Thyroid gland (tissue), 4 donors: ENCODE data around the gene SRRM5. TPM values are rescaled to one million over a fixed set of nuclear protein-coding genes. Genes with fewer than 3 reads are reported as not detected.

Experiments used
- DNase-seq, 2 donors: peaks; one replicate each; pipeline ENCODE4 v3.0.0-alpha.2; 2019
- H3K27ac ChIP-seq, 3 donors: fragments of 200-600 bp; sonication (generic); 1 replicate in 2 of 3; 2 replicates in 1 of 3; pipeline ENCODE4 v1.5.1; 2016 to 2019; ENCODE audit warnings: mild to moderate bottlenecking in 1 of 3, moderate library complexity in 1 of 3
- H3K27me3 ChIP-seq: fragments of 200-600 bp; sonication (generic); one replicate; pipeline ENCODE4 v1.5.1; 2019
- H3K36me3 ChIP-seq, 2 donors: fragments of 200-600 bp; sonication (generic); one replicate each; pipeline ENCODE4 v1.5.1; 2016 to 2019
- H3K4me1 ChIP-seq, 2 donors: fragments of 200-600 bp; sonication (generic); one replicate each; pipeline ENCODE4 v1.5.1; 2017 to 2019
- H3K4me3 ChIP-seq, 3 donors: fragments of 200-600 bp; sonication (generic); replicated peaks in 1 of 3; 1 replicate in 2 of 3; 2 replicates in 1 of 3; pipeline ENCODE4 v1.5.1; 2016; ENCODE audit warnings: mild to moderate bottlenecking in 1 of 3
- H3K9me3 ChIP-seq: fragments of 200-600 bp; sonication (generic); one replicate; pipeline ENCODE4 v1.5.1; 2017
- POLR2A ChIP-seq, 2 donors: fragments of 450-650 bp; IDR thresholded peaks; one replicate each; pipeline ENCODE4 v1.6.1; 2017; ENCODE audit warnings: antibody characterized with exemption in 2 of 2, mild to moderate bottlenecking in 2 of 2, moderate library complexity in 1 of 2
- WGBS, 2 donors: methylation state at CpG; one replicate each; pipeline ENCODE4 v1.1.5; 2017; 5-methylcytosine and 5-hydroxymethylcytosine counted together
- intact Hi-C: fragments of 100-400 bp; cut with DNase I; formaldehyde crosslinking; loops from one replicate; pipeline ENCODE4 v1.15.1; 2023
- total RNA-seq, 4 donors: library from RNA; depleted of rRNA; stranded (reverse); fragments of >200 nt; gene quantifications; one replicate each; pipeline ENCODE4 v1.2.3, GENCODE V29; 2016
- TF ChIP-seq, protein P1 (sequence below), 6 experiments: fragments of 200-600 bp in 3 of 6; fragments of 450-650 bp in 3 of 6; sonication (generic) in 3 of 6; IDR thresholded peaks; one replicate each; pipeline ENCODE4 v1.5.1; 2016 to 2019; ENCODE audit warnings: antibody characterized with exemption in 6 of 6, mild to moderate bottlenecking in 2 of 6, inconsistent platforms in 1 of 6, moderate library complexity in 1 of 6

Gene SRRM5
- total RNA-seq, 4 donors from 2014 or later: 0.27 to 1.5 (median 0.59) TPM; not detected in 1

DNA sequence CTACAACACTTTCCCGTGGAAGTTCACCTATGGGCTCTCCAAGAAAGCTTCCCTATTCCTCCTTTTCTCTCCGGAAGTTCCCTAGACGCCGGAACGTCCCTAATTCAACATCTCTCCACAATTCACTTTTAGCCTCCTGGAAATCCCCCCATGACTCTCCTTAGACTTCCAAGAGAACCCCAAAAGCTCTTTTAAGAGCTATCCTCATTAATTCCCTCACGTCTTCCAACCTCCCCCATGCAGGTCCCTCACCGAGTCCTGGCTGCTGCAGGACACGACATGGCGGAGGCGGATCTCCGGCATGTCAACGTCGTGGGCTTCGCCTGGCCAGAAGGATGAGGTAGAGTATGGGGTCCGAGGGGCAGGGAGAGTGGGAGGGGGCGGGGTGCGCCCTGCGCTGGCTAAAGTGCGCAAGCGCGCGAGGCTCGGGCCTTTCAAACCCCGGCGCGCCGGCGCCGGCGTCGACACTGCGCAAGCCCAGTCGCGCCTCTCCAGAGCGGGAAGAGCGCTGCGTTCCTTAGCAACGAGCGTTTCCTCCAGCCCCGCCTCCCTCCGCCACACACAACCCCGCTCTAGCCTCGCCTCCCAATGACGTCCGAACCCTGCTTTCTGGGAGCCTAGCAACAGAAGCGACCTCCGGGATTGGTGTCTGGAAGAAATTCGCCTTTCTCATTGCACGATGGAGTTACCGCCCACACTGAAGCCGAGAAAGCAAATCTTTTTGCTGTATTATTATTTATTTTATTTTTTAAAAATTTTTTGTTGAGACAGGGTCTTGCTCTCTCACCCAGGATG lies 36.5 kb upstream of the SRRM5 start, which contains the start of the genes PINLYP and XRCC1:
Gene PINLYP (plus strand): TSS at position 646 of the 795 bp plus-strand sequence. CDS start 1,391 bp downstream, outside the sequence.
Gene XRCC1 (minus strand): TSS at position 372 of the 795 bp plus-strand sequence. CDS start 69 bp downstream, at position 303.
- no peaks in the 10 kb centered on the region for H3K9me3 ChIP-seq
- WGBS, 2 donors: 0% methylated on average over 18 to 36 of the region's 51 CpGs
- H3K27me3 ChIP-seq: no peaks in the 10 kb centered on the region
- peak; percentile 98 for DNase-seq
- peak within 1 kb of the TSS; percentile 57 to 77 (median 72) for H3K27ac ChIP-seq
- intact Hi-C loops: loop anchor here (2.0 kb wide), 1 partner anchor 21 kb away; the partner anchor contains the start of genes IRGQ and ZNF576
- H3K36me3 ChIP-seq: no peaks in the 10 kb centered on the region
- TF ChIP-seq, protein P1, sequence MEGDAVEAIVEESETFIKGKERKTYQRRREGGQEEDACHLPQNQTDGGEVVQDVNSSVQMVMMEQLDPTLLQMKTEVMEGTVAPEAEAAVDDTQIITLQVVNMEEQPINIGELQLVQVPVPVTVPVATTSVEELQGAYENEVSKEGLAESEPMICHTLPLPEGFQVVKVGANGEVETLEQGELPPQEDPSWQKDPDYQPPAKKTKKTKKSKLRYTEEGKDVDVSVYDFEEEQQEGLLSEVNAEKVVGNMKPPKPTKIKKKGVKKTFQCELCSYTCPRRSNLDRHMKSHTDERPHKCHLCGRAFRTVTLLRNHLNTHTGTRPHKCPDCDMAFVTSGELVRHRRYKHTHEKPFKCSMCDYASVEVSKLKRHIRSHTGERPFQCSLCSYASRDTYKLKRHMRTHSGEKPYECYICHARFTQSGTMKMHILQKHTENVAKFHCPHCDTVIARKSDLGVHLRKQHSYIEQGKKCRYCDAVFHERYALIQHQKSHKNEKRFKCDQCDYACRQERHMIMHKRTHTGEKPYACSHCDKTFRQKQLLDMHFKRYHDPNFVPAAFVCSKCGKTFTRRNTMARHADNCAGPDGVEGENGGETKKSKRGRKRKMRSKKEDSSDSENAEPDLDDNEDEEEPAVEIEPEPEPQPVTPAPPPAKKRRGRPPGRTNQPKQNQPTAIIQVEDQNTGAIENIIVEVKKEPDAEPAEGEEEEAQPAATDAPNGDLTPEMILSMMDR (IDR thresholded peaks at IDR 0.05): no peak
- TF ChIP-seq POLR2A (IDR thresholded peaks at IDR 0.05): peak in 1 of 2 donors; percentile 55
- H3K4me3 ChIP-seq: peak within 1 kb of the TSS; percentile 44 to 98 (median 62)
- peaks cover 16 to 19% of the 10 kb centered on the region in 2 donors for H3K4me1 ChIP-seq

DNA sequence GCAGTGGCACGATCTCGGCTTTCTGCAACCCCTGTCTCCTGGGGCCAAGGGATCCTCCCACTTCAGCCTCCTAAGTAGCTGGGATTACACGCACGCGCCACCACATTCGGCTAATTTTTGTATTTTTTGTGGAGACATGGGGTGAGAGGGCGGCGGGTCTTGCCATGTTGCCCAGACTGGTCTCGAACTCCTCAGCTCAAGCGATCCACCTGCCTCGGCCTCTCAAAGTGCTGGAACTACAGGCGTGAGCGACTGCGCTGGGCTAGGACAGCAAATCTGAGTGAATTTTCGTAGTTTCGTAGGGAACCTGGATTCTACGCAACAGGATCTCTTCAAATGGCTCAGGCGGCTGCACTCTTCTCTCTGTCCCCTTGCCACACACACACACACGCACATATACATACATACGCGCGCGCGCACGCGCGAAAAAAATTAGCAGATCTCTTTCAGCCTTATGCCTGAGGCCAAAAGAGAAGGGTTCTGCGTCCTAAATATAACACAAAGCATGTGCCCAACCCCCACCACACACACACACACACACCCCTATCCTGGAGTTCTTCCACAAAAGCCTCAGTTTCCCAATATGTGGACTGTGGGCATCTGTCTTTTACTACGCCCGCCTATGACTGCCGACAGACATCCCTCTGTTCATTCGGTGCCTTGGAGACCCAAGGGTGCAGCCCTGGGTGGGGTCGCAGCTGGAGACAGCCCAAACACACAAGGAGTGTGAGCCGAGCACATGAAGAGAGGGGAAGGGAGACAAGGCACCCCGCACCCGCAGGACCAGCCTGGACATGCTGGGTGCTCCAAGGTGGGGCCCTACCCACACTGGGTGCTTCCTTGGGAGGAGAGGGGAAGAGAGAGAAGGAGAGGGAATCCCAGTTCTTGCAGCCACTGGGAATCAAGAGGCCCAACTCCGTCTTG lies 35.7 kb upstream of the SRRM5 start:
- Histone ChIP-seq H3K27ac (peak overlapping the region in 2 of 3 donors; percentile 57 to 77), H3K4me1 (peaks cover 16 to 25% of the 10 kb centered on the region in 2 donors), H3K4me3 (peak overlapping the region in 1 of 3 donors; percentile 44), H3K27me3 (no peaks in the 10 kb centered on the region), H3K9me3 (no peaks in the 10 kb centered on the region), H3K36me3 (no peaks in the 10 kb centered on the region)
- TF ChIP-seq, protein P1 (IDR thresholded peaks at IDR 0.05): no peak
- no peak for TF ChIP-seq POLR2A (IDR thresholded peaks at IDR 0.05)
- 64 to 72% methylated on average over 37 of the region's 37 CpGs for WGBS, 2 donors
- no peak for DNase-seq
- intact Hi-C loops: loop anchor here (2.0 kb wide), 1 partner anchor 21 kb away; the partner anchor contains the start of genes IRGQ and ZNF576

DNA sequence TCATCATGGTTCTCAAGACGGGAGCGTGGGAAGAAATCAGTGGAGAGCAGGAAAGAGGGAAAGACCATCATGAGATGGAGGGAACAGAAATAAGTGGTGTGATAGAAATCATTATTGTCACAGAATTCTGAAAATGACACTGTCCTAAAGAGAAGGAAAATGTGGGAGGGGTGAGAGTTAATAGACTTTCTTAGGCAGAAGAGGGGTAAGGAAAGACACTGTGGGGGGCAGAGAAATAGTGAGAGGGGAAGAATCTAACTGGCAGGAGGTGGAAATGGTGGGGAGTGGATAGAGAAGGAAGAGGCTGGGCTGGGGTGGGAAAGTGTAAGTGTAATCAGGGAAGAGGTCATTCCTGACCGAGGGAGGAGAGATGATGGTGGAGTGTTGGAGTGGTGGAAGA lies 33.1 kb upstream of the SRRM5 start:
- Histone ChIP-seq H3K9me3 (no peaks in the 10 kb centered on the region), H3K27ac (no peak overlapping the region), H3K36me3 (no peaks in the 10 kb centered on the region), H3K27me3 (no peaks in the 10 kb centered on the region), H3K4me3 (no peak overlapping the region), H3K4me1 (peaks cover 13 to 27% of the 10 kb centered on the region in 2 donors)
- TF ChIP-seq, protein P1 (IDR thresholded peaks at IDR 0.05): no peak
- no peak for TF ChIP-seq POLR2A (IDR thresholded peaks at IDR 0.05)
- intact Hi-C loops: no loop called here
- 88 to 90% methylated on average over 3 of the region's 3 CpGs for WGBS, 2 donors
- no peak for DNase-seq

- intact Hi-C loops: no loop called here
- WGBS, 2 donors: 80 to 90% methylated on average over 7 of the region's 7 CpGs
Measured at GRCh38 chr19:43581467-43581866, 30.4 kb upstream of the SRRM5 start.

More at GRCh38 chr19:43581467-43581866, 30.4 kb upstream of the SRRM5 start:
- no peak overlapping the region for H3K4me3 ChIP-seq
- H3K9me3 ChIP-seq: no peaks in the 10 kb centered on the region
- H3K27ac ChIP-seq: no peak overlapping the region
- no peaks in the 10 kb centered on the region for H3K27me3 ChIP-seq
- no peaks in the 10 kb centered on the region for H3K36me3 ChIP-seq
- H3K4me1 ChIP-seq: peaks cover 4 to 28% of the 10 kb centered on the region in 2 donors
- TF ChIP-seq, protein P1 (IDR thresholded peaks at IDR 0.05): no peak
- no peak for TF ChIP-seq POLR2A (IDR thresholded peaks at IDR 0.05)
- DNase-seq: no peak
